Panc1 (cell line): Measurements from ENCODE around the gene PPP1R2B. TPM values are rescaled to one million over a fixed set of nuclear protein-coding genes. Genes with fewer than 3 reads are reported as not detected.

ENCODE experiments used
- ATAC-seq: fragments of 200-7000 bp; cut with Tn5 transposase; 2 replicates; pipeline ENCODE4 v1.9.1; 2020; ENCODE audit warnings: mild to moderate bottlenecking, moderate library complexity
- BruUV-seq: library from RNA; stranded (reverse); fragments of 400-500 nt; replicated peaks from 2 replicates; lab custom pipeline; 2021; lab: Mats Ljungman, UMichigan
- CTCF ChIA-PET: fragments of 300-600 bp; sonication (Branson Sonifier 250); formaldehyde crosslinking; loops from one replicate; lab custom pipeline; 2022; ENCODE audit warnings: antibody characterized with exemption; lab: Charles Lee
- POLR2A ChIA-PET: fragments of 300-600 bp; sonication (Branson Sonifier 250); formaldehyde crosslinking; loops from one replicate; lab custom pipeline; 2022; ENCODE audit warnings: antibody characterized with exemption; lab: Charles Lee
- DNase-seq: peaks from one replicate; pipeline ENCODE4 v3.0.0-alpha.2; 2010; ENCODE audit warnings: low read depth, low spot score
- H3K27ac ChIP-seq: 2 replicates; pipeline ENCODE4 v1.5.1; 2011; ENCODE audit warnings: mild to moderate bottlenecking, low read length, inconsistent platforms
- H3K27me3 ChIP-seq: fragments of 200-500 bp; sonication (Bioruptor generic); 2 replicates; pipeline ENCODE4 v1.6.0; 2014; ENCODE audit warnings: low read length, inconsistent platforms; ENCODE audit not compliant: control insufficient read depth, insufficient read depth
- H3K36me3 ChIP-seq: fragments of 200-500 bp; sonication (Bioruptor generic); 2 replicates; pipeline ENCODE4 v1.5.1; 2014; ENCODE audit warnings: inconsistent platforms, mild to moderate bottlenecking, low read length, moderate library complexity; ENCODE audit not compliant: control insufficient read depth, insufficient read depth
- H3K4me1 ChIP-seq: 2 replicates; pipeline ENCODE4 v1.5.1; 2011; ENCODE audit warnings: inconsistent platforms, mild to moderate bottlenecking, low read length, moderate library complexity; ENCODE audit not compliant: control insufficient read depth, insufficient read depth
- H3K4me3 ChIP-seq, 2 experiments: 2 replicates each; pipeline ENCODE4 v1.5.1; 2011 to 2012; ENCODE audit warnings: low read depth in 2 of 2, low read length in 2 of 2, mild to moderate bottlenecking in 2 of 2, inconsistent platforms in 1 of 2, moderate library complexity in 1 of 2
- H3K9me3 ChIP-seq: fragments of 200-500 bp; sonication (Bioruptor generic); 2 replicates; pipeline ENCODE4 v1.5.1; 2014; ENCODE audit warnings: low read depth, mild to moderate bottlenecking, inconsistent platforms, low read length, moderate library complexity; ENCODE audit not compliant: control insufficient read depth, insufficient read depth
- POLR2AphosphoS5 ChIP-seq: IDR thresholded peaks from 2 replicates; pipeline ENCODE4 v1.6.1; 2012; ENCODE audit warnings: mild to moderate bottlenecking, low read depth, low read length, moderate library complexity
- SIN3A ChIP-seq: IDR thresholded peaks from 2 replicates; pipeline ENCODE4 v1.6.1; 2012; ENCODE audit warnings: low read depth, mild to moderate bottlenecking, low read length, moderate library complexity, borderline replicate concordance; ENCODE audit not compliant: insufficient read depth
- TCF7L2 ChIP-seq: IDR thresholded peaks from 2 replicates; pipeline ENCODE4 v1.6.1; 2011; ENCODE audit warnings: mild to moderate bottlenecking, low read depth, low read length, inconsistent platforms
- in situ Hi-C: cut with HindIII; loops from 2 replicates; pipeline ENCODE4 v1.10.0; 2016; ENCODE audit warnings: low sequenced_read_pairs, low pct_unique_long_range_greater_than_20kb
- intact Hi-C: fragments of 100-400 bp; cut with micrococcal nuclease; formaldehyde crosslinking; loops from one replicate; pipeline ENCODE4 v1.10.0; 2022; ENCODE audit not compliant: unreplicated experiment
- total RNA-seq: library from RNA; stranded (reverse); gene quantifications from one replicate; pipeline ENCODE4 v1.2.1, GENCODE V29; 2021; ENCODE audit not compliant: unreplicated experiment
- TF ChIP-seq, protein P1 (sequence below), 2 experiments: IDR thresholded peaks; 2 replicates each; pipeline ENCODE4 v1.6.1; 2011 to 2012; ENCODE audit warnings: low read depth in 2 of 2, control low read depth in 1 of 2, low read length in 1 of 2, mild to moderate bottlenecking in 1 of 2, moderate library complexity in 1 of 2; ENCODE audit not compliant: insufficient read depth in 1 of 2
- TF ChIP-seq, protein P2 (sequence below): fragments of 450-650 bp; IDR thresholded peaks from 2 replicates; pipeline ENCODE4 v1.5.1; 2017; ENCODE audit warnings: mild to moderate bottlenecking

PPP1R2B gene
- total RNA-seq, 1 experiment from 2014 or later, result 0.10 TPM

DNA sequence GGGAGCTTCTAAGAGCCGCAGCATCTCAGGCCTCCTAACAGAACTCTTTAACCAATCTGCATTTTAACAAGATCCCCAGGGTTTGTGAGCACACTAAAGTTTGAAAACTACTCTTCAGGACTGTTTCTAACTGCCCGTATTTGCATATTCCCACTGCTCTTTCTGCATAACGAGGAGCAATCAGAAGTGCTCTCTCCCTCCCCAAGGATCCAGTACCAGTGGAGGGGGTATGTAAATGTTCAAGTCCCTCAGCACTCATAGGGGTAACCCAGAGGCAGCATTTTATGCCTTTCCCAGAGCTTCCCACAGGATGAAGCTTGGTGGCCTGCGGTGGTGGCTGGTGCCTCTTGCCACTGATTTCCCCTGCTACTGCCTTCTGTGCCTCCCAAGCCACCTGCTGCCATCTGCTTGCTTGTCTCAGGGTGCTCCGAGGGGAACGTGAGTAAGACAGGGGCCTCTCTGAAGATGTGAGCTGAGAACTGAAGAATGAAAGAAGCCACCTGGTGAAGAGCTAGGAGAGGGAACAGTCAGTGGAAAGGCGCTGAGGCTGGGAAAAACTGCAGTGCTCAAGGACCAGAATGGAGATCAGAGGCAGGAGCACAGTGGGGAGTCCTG, 30.0 kb upstream of the PPP1R2B start:
- ChIA-PET POLR2A (no interaction called here), CTCF (no interaction called here)
- no peak for ATAC-seq
- Histone ChIP-seq H3K4me1 (no peaks in the 10 kb centered on the region), H3K27me3 (no peaks in the 10 kb centered on the region), H3K9me3 (no peaks in the 10 kb centered on the region), H3K4me3 (no peak overlapping the region), H3K36me3 (no peaks in the 10 kb centered on the region), H3K27ac (no peak overlapping the region)
- intact Hi-C loops (loop anchor here (5.0 kb wide), 2 partner anchors 878 to 1683 kb away; no protein-coding TSS in a partner anchor), in situ Hi-C loops (no loop called here)
- no peak for DNase-seq
- BruUV-seq, result no TSS peak
- TF ChIP-seq, protein P1, sequence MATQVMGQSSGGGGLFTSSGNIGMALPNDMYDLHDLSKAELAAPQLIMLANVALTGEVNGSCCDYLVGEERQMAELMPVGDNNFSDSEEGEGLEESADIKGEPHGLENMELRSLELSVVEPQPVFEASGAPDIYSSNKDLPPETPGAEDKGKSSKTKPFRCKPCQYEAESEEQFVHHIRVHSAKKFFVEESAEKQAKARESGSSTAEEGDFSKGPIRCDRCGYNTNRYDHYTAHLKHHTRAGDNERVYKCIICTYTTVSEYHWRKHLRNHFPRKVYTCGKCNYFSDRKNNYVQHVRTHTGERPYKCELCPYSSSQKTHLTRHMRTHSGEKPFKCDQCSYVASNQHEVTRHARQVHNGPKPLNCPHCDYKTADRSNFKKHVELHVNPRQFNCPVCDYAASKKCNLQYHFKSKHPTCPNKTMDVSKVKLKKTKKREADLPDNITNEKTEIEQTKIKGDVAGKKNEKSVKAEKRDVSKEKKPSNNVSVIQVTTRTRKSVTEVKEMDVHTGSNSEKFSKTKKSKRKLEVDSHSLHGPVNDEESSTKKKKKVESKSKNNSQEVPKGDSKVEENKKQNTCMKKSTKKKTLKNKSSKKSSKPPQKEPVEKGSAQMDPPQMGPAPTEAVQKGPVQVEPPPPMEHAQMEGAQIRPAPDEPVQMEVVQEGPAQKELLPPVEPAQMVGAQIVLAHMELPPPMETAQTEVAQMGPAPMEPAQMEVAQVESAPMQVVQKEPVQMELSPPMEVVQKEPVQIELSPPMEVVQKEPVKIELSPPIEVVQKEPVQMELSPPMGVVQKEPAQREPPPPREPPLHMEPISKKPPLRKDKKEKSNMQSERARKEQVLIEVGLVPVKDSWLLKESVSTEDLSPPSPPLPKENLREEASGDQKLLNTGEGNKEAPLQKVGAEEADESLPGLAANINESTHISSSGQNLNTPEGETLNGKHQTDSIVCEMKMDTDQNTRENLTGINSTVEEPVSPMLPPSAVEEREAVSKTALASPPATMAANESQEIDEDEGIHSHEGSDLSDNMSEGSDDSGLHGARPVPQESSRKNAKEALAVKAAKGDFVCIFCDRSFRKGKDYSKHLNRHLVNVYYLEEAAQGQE (IDR thresholded peaks at IDR 0.05; ENCODE audit: insufficient read depth in 1 of 2, low read depth in 2 of 2, low read length in 1 of 2), result no peak
- TF ChIP-seq POLR2AphosphoS5 (no peak), TCF7L2 (no peak), SIN3A (no peak)
- TF ChIP-seq, protein P2, sequence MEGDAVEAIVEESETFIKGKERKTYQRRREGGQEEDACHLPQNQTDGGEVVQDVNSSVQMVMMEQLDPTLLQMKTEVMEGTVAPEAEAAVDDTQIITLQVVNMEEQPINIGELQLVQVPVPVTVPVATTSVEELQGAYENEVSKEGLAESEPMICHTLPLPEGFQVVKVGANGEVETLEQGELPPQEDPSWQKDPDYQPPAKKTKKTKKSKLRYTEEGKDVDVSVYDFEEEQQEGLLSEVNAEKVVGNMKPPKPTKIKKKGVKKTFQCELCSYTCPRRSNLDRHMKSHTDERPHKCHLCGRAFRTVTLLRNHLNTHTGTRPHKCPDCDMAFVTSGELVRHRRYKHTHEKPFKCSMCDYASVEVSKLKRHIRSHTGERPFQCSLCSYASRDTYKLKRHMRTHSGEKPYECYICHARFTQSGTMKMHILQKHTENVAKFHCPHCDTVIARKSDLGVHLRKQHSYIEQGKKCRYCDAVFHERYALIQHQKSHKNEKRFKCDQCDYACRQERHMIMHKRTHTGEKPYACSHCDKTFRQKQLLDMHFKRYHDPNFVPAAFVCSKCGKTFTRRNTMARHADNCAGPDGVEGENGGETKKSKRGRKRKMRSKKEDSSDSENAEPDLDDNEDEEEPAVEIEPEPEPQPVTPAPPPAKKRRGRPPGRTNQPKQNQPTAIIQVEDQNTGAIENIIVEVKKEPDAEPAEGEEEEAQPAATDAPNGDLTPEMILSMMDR, result no peak

DNA sequence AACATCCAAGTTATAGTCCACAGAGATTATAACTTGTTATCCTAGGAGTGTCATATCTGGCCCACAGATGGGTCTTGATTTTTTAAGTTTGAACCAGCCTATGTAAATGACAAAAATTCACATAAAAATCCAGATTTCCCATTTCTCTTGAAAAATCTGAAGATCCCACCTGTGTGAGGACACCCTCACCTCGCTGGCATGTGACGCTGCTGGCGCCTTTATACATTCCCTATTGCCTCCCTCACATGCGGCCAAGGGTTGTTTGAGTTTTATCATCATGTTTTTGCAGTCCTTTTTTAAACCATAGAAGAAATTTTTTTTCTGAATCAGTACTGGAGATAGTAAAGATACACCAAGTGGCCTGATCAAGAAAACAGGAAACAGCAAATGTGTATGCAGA, 25.9 kb upstream of the PPP1R2B start:
- ChIA-PET POLR2A (no interaction called here), CTCF (no interaction called here)
- H3K27me3 ChIP-seq, result no peaks in the 10 kb centered on the region
- no peak overlapping the region for H3K4me3 ChIP-seq
- no peak for ATAC-seq
- H3K4me1 ChIP-seq, result no peaks in the 10 kb centered on the region
- in situ Hi-C loops, result no loop called here
- DNase-seq, result no peak
- H3K36me3 ChIP-seq, result no peaks in the 10 kb centered on the region
- intact Hi-C loops, result no loop called here
- H3K27ac ChIP-seq, result no peak overlapping the region
- no peaks in the 10 kb centered on the region for H3K9me3 ChIP-seq
- TF ChIP-seq TCF7L2 (no peak), SIN3A (no peak), POLR2AphosphoS5 (no peak)
- TF ChIP-seq, protein P2, result no peak
- TF ChIP-seq, protein P1 (IDR thresholded peaks at IDR 0.05; ENCODE audit: insufficient read depth in 1 of 2, low read depth in 2 of 2, low read length in 1 of 2), result no peak
- no TSS peak for BruUV-seq
